Neural progenitor cell (in vitro differentiated cells): ENCODE measurements around the gene SWAP70.

Source experiments
- EZH2 ChIP-seq: fragments of 200-600 bp; sonication (generic); IDR thresholded peaks from 2 replicates; pipeline ENCODE4 v1.6.1; 2017; ENCODE audit warnings: antibody characterized with exemption, mild to moderate bottlenecking, moderate library complexity
- EZH2phosphoT487 ChIP-seq: fragments of 200-600 bp; sonication (generic); IDR thresholded peaks from 2 replicates; pipeline ENCODE4 v1.6.1; 2017; ENCODE audit warnings: antibody characterized with exemption
- TF ChIP-seq, protein P1 (sequence below): fragments of 200-600 bp; sonication (generic); IDR thresholded peaks from 2 replicates; pipeline ENCODE4 v1.5.1; 2017; ENCODE audit warnings: antibody characterized with exemption, mild to moderate bottlenecking

DNA sequence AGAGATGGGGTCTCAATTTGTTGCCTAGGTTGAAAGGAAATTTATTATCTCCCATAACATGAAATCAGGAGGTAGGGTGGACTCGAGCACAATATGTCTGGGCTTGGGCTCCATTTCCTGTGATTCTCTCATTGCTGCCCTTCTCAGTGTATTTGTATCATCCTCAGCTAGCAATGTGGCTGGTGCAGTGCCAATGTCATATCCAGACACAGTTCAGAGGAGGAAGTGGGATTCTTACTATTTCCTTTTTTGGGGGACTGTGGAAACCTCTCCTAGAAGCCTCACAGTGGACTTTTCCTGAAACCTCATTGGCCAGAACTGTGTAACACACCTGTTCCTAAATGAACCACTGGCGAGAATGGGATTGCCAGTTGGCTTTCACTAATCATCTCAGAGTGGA lies 21.0 kb upstream of the SWAP70 start:
- TF ChIP-seq, protein P1, sequence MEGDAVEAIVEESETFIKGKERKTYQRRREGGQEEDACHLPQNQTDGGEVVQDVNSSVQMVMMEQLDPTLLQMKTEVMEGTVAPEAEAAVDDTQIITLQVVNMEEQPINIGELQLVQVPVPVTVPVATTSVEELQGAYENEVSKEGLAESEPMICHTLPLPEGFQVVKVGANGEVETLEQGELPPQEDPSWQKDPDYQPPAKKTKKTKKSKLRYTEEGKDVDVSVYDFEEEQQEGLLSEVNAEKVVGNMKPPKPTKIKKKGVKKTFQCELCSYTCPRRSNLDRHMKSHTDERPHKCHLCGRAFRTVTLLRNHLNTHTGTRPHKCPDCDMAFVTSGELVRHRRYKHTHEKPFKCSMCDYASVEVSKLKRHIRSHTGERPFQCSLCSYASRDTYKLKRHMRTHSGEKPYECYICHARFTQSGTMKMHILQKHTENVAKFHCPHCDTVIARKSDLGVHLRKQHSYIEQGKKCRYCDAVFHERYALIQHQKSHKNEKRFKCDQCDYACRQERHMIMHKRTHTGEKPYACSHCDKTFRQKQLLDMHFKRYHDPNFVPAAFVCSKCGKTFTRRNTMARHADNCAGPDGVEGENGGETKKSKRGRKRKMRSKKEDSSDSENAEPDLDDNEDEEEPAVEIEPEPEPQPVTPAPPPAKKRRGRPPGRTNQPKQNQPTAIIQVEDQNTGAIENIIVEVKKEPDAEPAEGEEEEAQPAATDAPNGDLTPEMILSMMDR = no peak
- TF ChIP-seq EZH2 (no peak), EZH2phosphoT487 (no peak)
